Activated CD4-positive, alpha-beta T cell treated with anti-CD3 and anti-CD28 coated beads for 4 hours (primary cell): Measurements from ENCODE around the gene MT2A.

Source experiments
- DNase-seq, 2 donors: peaks; one replicate each; pipeline ENCODE4 v3.0.0-alpha.2; 2020

Gene MT2A

DNA sequence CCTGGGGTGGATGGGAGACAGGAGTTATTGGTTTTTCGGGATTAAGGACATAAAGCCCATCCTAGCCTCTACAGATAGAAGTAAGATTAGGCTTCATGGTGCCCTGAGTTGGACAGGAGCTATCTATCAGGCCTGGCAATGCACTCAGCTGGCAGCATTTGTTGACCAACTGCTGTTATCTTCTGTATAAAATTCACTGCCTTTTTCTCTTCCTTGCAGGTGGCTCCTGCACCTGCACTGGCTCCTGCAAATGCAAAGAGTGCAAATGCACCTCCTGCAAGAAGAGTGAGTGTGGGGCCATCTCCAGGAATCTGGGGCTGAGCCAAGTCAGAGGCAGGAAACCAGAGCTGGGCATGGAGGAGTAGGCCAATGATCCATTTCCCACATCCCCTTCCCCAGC lies 30.7 kb downstream of the MT2A start:
- DNase-seq: no peak

DNA sequence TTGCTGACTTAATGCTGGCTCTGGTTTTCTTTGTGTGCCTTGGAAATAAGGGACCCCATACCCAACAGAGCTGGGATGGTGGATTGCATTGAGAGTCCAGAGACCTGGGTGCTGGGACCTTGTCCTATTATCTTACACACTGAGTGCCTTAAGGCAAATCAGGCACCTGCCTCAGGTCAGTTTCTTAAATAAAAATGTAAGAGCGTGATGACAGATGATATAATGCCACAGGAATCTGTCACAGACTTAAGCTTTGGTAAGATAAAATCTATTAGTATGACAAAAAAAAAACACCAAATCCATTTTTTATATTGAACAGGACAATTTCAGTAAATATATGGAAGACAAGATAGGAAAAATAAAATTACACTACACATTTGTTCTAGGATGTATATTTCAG lies 31.7 kb downstream of the MT2A start:
- DNase-seq: no peak

DNA sequence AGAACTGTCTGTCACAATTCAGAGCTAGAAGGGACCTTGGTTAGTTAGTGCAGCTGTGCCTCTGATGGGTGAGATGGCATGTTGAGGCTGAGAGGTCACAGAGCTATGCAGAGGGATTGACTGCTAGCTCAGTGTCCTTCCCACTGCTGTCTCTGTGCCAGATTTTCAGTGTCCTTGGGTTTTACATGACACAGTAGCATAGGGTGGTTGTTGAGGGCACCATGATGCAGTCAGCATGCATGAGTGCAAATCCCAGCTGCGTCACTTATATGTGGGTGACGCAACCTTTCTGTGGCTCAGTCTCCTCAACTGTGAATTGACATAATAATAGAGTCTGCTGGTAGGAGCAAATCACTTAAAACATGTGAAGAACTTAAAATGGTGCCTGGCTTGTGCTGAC lies 32.8 kb downstream of the MT2A start:
- no peak for DNase-seq

DNA sequence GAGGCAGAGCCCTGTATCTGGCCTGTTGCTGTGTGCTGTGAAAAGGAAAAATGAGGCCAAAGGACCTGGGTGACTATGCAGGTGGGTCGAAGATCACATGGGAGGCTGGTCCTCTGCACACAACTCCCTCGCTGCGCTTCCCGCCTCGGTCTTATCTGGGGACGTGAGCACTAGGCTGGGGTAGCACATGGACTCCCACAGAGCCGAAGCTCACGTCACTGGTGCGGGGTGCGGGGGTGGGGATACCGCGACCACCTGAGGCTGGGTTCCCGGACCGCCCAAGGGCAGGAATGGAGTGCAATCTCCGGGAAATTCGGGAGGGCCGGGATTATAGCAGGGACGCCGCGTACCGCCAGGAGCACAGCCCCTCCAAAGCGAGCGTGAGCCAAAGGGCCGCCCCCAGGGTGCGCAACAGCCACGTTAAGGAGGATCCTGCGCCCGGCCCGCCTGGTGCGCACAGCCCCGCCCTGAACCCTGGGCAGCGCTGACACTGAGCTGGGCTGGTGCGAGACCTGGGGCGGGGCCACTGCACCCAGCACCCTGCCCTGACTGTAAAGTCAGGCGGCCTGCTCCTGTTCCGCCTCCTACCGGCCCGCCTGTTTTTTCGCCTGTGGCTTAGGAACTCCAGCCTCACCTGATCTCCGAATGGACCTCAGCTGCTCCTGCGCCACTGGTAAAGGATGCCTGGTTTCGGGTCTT lies 34.8 kb downstream of the MT2A start:
- DNase-seq: peak; percentile 68

DNA sequence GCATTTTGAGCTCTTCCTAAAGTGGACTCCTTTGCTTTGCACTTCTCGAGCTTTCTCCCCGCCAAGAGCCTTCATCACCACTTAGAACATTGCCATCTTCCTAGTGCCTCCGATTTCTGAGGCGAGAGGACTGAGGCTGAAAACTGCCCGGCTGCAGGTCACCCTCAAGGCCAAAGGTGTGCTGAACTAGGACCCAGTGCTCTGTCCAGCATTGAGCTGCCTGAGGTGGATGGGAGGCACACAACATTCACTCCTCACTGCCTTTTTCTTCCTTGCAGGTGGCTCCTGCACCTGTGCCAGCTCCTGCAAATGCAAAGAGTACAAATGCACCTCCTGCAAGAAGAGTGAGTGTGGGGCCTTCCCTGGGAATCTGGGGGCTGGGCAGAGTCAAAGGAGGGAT lies 35.4 kb downstream of the MT2A start:
- DNase-seq: no peak

DNA sequence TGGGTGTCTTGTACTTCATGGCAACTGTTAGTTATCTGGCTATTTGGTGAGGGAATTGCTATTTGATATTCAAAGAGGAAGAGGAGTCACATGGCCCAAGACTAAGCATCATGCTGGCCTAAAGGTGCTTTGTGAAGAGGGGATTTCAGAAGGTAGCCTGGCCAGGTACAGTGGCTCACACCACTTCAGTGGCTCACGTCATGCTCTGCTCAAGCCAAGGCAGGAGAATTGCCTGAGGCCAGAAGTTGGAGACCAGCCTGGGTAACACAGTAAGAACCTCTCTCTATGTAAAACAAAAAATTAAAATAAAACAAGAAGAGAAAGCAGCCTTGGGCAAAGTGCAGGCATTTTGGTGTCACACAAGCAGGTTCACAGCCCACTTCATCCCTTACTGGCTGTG lies 36.9 kb downstream of the MT2A start:
- DNase-seq: no peak

DNA sequence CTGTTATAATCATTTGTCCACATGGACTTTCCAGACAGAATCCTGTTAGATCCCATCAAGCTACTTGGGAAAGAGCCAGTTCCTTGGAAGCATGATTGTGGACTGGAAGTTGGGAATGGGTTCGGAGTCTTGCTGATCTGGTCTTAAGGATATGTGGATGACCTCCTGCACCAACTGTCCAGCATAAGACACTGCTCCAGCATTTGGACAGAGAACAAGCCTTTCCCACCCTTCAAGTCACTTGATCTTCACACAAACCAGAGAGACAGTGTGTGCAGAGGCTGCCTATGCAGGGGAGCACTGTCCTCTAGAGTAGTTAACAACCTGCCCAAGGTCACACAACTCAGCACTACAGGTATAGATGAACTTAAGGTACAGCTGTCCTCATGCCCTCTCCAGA lies 37.5 kb downstream of the MT2A start:
- no peak for DNase-seq

DNA sequence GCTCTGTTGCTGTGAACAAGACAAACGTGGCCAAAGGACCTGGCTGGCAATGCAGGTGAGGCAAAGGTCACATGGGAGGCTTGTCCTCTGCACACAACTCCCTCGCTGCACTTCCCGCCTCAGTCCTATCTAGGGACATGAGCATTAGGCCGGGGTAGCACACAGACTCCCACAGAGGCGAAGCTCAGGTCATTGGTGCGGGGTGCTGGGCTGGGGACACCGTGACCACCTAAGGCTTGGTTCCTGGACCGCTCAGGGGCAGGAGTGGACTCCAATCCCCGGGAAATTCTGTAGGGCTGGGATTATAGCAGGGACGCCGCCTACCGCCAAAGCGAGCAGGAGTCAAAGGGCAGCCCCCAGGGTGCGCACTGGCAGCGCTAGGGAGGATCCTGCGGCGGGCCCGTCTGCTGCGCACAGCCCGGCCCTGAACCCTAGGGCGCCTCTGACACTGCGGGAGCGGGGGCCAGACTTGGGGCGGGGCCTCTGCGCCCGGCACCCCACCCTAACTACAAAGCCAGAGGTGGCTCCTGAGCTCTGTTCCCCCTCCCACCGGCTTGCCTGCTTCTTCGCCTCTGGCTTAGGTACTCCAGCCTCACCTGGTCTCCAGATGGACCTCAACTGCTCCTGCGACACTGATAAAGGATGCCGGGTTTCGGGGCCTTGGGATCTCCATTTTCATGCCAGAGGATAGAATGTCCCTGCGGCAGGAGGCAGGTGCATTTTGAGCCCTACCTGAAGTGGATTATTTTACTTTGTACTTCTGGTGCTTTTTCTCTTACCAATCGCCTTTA lies 39.5 kb downstream of the MT2A start:
- DNase-seq: no peak

DNA sequence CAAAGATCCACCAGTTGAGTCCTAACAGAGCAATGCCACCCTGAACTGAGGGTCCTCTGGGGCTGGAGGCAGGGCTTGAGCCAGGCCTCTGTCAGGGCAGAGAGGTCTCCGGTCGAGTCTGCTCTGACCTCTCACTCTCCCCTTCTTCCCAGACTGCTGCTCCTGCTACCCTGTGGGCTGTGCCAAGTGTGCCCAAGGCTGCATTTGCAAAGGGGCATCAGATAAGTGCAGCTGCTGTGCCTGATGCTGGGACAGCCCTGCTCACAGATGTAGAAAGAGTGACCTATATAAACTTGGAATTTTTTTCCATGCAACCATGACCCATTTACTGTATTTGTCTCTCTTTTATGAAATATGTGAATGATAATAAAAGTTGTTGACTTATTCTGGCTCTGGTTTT lies 40.9 kb downstream of the MT2A start:
- DNase-seq: no peak

DNA sequence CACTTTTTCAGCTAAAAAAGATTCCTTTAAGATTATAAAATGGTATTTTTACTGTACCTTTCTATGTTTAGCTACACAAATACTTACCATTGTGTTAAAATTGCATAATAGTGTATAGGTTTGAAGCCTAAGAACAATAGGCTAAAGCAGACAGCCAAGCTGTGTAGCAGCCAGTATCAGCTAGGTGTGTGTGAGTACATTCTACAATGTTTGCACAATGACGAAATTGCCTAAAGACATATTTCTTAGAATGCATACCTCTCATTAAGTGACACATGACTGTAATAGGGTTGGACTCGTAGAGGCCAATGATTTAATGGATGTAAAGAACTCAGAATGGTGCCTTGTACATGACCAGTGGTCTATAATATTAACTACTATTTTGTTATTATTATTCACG lies 41.4 kb downstream of the MT2A start:
- no peak for DNase-seq

DNA sequence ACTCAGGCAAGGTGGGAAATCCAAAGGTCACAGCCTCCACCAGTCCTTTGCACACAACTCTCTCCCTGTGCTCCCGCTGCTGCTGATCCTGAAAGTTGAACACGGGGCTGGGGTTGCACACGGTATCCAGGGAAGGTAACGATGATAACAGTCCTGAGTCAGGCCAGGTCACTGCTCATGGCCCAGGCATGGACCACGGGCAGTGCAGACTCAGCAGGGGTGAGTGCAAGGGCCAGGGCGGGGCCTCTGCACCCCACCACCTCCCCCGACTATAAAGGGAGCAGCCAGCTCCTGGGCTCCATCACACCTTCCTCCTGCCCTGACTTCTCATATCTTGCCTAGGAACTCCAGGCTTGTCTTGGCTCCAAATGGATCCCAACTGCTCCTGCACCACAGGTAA lies 43.2 kb downstream of the MT2A start, which contains the start of gene MT1B:
TSS of gene MT1B (plus strand) at position 301 of the 400 bp plus-strand sequence. CDS start at position 369, 68 bp downstream.
- no peak for DNase-seq

DNA sequence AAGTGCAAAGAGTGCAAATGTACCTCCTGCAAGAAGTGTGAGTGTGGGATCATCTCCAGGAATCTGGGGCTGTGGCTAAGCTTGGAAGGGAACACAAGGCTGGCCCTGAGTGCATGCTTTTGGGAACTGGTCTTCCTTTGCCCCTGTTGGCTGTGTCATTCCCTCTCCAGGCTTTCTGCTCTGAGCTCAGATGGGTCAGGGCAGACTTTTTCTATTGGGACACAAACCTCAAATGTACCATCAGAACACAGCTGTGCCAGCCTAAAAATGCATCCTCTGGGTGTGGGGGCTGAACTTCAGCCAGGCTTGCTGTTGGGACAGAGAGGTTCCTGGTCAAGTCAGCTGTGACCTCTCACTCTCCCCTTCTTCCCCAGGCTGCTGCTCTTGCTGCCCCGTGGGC lies 44.2 kb downstream of the MT2A start:
- no peak for DNase-seq

DNA sequence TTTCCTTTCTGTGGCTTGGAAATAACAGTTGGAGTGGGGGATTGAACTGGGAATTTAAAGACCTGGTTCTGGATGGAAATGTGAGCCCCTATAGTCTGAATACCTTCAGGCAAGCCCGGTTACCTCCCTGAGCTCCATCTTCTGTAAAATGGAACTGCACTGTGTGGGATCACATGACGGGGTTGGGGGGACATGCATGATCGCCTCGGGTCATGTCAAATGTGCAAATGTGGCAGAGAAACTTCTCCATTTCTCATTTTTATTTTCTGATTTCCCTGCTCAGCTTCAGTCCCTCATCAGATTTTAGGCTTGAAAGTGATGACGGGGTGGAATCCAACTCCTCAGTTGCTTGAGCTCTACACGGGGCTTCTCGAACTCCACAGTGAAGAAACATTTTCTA lies 44.8 kb downstream of the MT2A start:
- DNase-seq: no peak

DNA sequence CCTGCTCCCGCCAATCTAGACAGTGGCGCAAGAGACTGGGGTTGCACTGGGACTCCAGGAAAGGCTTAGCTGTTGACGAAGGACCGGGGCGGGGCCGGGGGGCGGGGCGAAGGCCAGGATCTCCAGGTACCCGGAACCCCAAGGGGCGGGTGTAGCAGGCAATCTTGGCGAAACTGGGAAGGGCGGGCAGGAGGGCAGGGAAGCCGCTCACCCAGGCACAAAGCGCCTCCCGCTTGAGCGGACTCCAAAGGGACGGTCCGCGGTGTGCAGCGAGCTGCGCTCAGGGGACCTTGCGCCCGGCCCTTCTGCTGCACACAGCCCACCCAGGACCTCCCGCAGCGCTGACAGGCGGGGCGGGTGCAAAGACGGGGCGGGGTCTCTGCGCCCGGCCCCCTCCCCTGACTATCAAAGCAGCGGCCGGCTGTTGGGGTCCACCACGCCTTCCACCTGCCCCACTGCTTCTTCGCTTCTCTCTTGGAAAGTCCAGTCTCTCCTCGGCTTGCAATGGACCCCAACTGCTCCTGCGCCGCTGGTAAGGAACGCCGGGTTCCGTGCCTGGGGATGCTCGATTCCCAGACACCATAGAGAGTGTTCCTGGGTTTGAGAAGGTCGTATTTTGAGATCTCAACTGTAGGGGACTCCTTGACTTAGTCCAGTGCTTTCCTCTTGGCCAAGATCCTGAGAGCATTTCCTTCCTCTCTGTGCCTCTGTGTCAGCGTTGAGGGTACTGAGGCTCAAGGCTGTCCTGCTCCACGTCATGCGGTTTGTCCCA lies 49.4 kb downstream of the MT2A start, which contains the start of gene MT1F:
TSS of gene MT1F (plus strand) at position 405 of the 772 bp plus-strand sequence. CDS start at position 505, 100 bp downstream.
- peak; percentile 55 to 63 for DNase-seq

DNA sequence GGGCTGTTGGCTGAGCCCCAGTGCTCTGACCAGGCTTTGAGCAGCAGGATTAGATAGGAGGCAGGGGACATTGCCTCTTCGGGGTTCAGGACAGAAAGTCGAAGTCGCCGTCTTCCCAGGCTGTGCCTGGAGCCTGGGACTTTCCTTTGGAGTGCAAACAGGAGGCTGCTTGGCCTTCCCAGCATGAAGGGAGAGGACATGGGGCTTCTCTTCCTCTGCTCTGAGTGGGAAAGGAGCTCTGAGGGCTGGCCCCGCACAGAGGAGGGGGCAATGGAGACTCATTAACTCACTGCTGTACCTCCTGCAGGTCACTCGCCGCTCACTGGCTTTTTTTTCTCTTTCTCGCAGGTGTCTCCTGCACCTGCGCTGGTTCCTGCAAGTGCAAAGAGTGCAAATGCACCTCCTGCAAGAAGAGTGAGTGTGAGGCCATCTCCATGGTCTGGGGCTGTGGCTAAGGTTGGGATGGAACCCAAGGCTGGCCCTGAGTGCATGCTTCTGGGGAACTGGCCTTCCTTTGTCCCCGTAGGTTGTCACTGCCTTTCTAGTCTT lies 50.0 kb downstream of the MT2A start:
- no peak for DNase-seq
